ENCODE measurements around the gene DRC1. TPM values are rescaled to one million over a fixed set of nuclear protein-coding genes. Genes with fewer than 3 reads are reported as not detected.
"Not testable (repeated sequence)": the region's sequence is repeated elsewhere in the genome, so short reads cannot be mapped to it uniquely, and the experiment has no call there.

The DRC1 gene
- total and polyA plus RNA-seq, 2 donors (not counting 1 experiment from before 2014, with no cell fraction given): under 0.01 to 0.10 TPM

DNA sequence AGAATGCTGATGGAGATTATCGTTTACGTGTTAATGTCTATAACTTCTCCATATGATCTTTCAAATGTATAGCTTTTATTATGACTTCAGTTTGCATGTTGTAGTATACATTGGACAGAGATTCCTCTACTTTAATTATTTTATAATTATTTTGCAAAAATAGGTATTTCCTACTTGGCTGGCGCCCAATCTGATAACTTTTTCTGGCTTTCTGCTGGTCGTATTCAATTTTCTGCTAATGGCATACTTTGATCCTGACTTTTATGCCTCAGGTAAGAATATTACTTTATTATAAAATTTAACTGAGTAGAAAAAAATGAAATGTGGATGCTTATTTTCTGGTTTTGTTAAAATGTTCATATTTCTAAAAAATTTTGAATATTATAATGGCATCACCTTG, 37.1 kb upstream of the DRC1 start:
- TF ChIP-seq EZH2 (IDR thresholded peaks at IDR 0.05; ENCODE audit: low read length, missing control alignments): no peak
- TF ChIP-seq, protein P1, sequence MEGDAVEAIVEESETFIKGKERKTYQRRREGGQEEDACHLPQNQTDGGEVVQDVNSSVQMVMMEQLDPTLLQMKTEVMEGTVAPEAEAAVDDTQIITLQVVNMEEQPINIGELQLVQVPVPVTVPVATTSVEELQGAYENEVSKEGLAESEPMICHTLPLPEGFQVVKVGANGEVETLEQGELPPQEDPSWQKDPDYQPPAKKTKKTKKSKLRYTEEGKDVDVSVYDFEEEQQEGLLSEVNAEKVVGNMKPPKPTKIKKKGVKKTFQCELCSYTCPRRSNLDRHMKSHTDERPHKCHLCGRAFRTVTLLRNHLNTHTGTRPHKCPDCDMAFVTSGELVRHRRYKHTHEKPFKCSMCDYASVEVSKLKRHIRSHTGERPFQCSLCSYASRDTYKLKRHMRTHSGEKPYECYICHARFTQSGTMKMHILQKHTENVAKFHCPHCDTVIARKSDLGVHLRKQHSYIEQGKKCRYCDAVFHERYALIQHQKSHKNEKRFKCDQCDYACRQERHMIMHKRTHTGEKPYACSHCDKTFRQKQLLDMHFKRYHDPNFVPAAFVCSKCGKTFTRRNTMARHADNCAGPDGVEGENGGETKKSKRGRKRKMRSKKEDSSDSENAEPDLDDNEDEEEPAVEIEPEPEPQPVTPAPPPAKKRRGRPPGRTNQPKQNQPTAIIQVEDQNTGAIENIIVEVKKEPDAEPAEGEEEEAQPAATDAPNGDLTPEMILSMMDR (conservative IDR thresholded peaks at IDR 0.05 in 1 of 2, IDR thresholded peaks at IDR 0.05 in 1 of 2; ENCODE audit: low read depth in 1 of 2, low read length in 2 of 2): no peak
- Histone ChIP-seq H3K27me3 (ENCODE audit: control insufficient read depth, insufficient read depth, low read length) (no peaks in the 10 kb centered on the region), H3K27ac (ENCODE audit: insufficient read depth, low read length) (no peak overlapping the region), H3K9me3 (ENCODE audit: control insufficient read depth, insufficient read depth, low read depth, low read length) (no peaks in the 10 kb centered on the region), H3K4me1 (ENCODE audit: control insufficient read depth, extremely low read depth, insufficient read depth, low read length) (no peaks in the 10 kb centered on the region), H4K20me1 (ENCODE audit: control insufficient read depth, extremely low read depth, insufficient read depth, low read length) (no peaks in the 10 kb centered on the region), H3K4me2 (ENCODE audit: extremely low read depth, insufficient read depth, low read length) (no peak overlapping the region), H3K36me3 (ENCODE audit: control insufficient read depth, insufficient read depth, low read length) (no peaks in the 10 kb centered on the region), H2AFZ (ENCODE audit: low read length) (no peak overlapping the region), H3K9ac (ENCODE audit: insufficient read depth, low read length) (no peak overlapping the region), H3K79me2 (ENCODE audit: control insufficient read depth, insufficient read depth, low read length) (peaks cover 12% of the 10 kb centered on the region), H3K4me3 (replicated peaks in 1 of 4; ENCODE audit: control extremely low read depth in 1 of 4, insufficient read depth in 1 of 4, low read depth in 3 of 4, low read length in 4 of 4) (no peak overlapping the region)
- no peak for DNase-seq (ENCODE audit: low read depth in 2 of 2)

DNA sequence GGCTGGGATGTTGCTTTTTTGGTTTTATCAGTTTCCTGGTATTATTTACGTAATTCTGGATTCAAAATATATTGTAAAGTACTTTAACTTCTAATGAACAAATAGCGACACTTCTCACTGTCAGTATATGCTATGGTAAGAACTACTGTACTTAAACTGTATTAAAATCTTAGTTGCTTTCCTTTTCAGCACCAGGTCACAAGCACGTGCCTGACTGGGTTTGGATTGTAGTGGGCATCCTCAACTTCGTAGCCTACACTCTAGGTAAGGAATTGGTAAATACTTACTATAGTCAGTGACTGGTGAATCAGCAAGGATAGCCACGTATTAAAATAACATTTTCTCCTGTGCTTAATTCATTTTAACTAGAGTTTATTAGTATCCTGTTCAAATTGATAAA, 34.8 kb upstream of the DRC1 start:
- Histone ChIP-seq H3K79me2 (ENCODE audit: control insufficient read depth, insufficient read depth, low read length) (peaks cover 5% of the 10 kb centered on the region), H3K9ac (ENCODE audit: insufficient read depth, low read length) (no peak overlapping the region), H3K4me1 (ENCODE audit: control insufficient read depth, extremely low read depth, insufficient read depth, low read length) (no peaks in the 10 kb centered on the region), H2AFZ (ENCODE audit: low read length) (no peak overlapping the region), H4K20me1 (ENCODE audit: control insufficient read depth, extremely low read depth, insufficient read depth, low read length) (no peaks in the 10 kb centered on the region), H3K9me3 (ENCODE audit: control insufficient read depth, insufficient read depth, low read depth, low read length) (no peaks in the 10 kb centered on the region), H3K27me3 (ENCODE audit: control insufficient read depth, insufficient read depth, low read length) (no peaks in the 10 kb centered on the region), H3K4me3 (replicated peaks in 1 of 4; ENCODE audit: control extremely low read depth in 1 of 4, insufficient read depth in 1 of 4, low read depth in 3 of 4, low read length in 4 of 4) (no peak overlapping the region), H3K36me3 (ENCODE audit: control insufficient read depth, insufficient read depth, low read length) (no peaks in the 10 kb centered on the region), H3K27ac (ENCODE audit: insufficient read depth, low read length) (no peak overlapping the region), H3K4me2 (ENCODE audit: extremely low read depth, insufficient read depth, low read length) (no peak overlapping the region)
- no peak for DNase-seq (ENCODE audit: low read depth in 2 of 2)
- TF ChIP-seq, protein P1 (conservative IDR thresholded peaks at IDR 0.05 in 1 of 2, IDR thresholded peaks at IDR 0.05 in 1 of 2; ENCODE audit: low read depth in 1 of 2, low read length in 2 of 2): no peak
- TF ChIP-seq EZH2 (IDR thresholded peaks at IDR 0.05; ENCODE audit: low read length, missing control alignments): no peak

DNA sequence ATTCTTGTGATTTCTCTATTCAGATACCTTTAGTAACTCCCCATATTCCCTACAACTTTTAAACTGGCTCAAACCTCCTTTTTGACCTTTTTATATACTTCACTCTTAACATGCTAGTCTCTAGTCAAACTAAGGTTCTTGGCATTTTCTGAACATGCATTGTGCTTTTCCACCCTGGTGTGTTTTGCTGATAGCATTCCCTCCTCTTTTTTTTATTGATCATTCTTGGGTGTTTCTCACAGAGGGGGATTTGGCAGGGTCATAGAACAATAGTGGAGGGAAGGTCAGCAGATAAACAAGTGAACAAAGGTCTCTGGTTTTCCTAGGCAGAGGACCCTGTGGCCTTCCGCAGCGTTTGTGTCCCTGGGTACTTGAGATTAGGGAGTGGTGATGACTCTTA, 32.1 kb upstream of the DRC1 start:
- H4K20me1 ChIP-seq (ENCODE audit: control insufficient read depth, extremely low read depth, insufficient read depth, low read length); H3K4me1 ChIP-seq (ENCODE audit: control insufficient read depth, extremely low read depth, insufficient read depth, low read length); H3K9me3 ChIP-seq (ENCODE audit: control insufficient read depth, insufficient read depth, low read depth, low read length); H2AFZ ChIP-seq (ENCODE audit: low read length); DNase-seq (ENCODE audit: low read depth in 2 of 2); H3K9ac ChIP-seq (ENCODE audit: insufficient read depth, low read length); H3K27me3 ChIP-seq (ENCODE audit: control insufficient read depth, insufficient read depth, low read length); H3K4me3 ChIP-seq (replicated peaks in 1 of 4; ENCODE audit: control extremely low read depth in 1 of 4, insufficient read depth in 1 of 4, low read depth in 3 of 4, low read length in 4 of 4); H3K4me2 ChIP-seq (ENCODE audit: extremely low read depth, insufficient read depth, low read length); H3K36me3 ChIP-seq (ENCODE audit: control insufficient read depth, insufficient read depth, low read length); H3K27ac ChIP-seq (ENCODE audit: insufficient read depth, low read length); H3K79me2 ChIP-seq (ENCODE audit: control insufficient read depth, insufficient read depth, low read length): not testable (repeated sequence)

DNA sequence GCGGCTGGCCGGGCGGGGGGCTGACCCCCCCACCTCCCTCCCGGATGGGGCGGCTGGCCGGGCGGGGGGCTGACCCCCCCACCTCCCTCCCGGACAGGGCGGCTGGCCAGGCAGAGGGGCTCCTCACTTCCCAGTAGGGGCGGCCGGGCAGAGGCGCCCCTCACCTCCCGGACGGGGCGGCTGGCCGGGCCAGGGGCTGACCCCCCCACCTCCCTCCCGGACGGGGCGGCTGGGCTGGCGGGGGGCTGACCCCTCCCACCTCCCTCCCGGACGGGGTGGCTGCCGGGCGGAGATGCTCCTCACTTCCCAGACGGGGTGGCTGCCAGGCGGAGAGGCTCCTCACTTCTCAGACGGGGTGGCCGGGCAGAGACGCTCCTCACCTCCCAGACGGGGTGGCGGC, 30.8 kb upstream of the DRC1 start:
- not testable (repeated sequence) for H3K4me3 ChIP-seq (replicated peaks in 1 of 4; ENCODE audit: control extremely low read depth in 1 of 4, insufficient read depth in 1 of 4, low read depth in 3 of 4, low read length in 4 of 4); H3K4me1 ChIP-seq (ENCODE audit: control insufficient read depth, extremely low read depth, insufficient read depth, low read length); H3K27me3 ChIP-seq (ENCODE audit: control insufficient read depth, insufficient read depth, low read length); H2AFZ ChIP-seq (ENCODE audit: low read length); H3K27ac ChIP-seq (ENCODE audit: insufficient read depth, low read length); DNase-seq (ENCODE audit: low read depth in 2 of 2); H3K4me2 ChIP-seq (ENCODE audit: extremely low read depth, insufficient read depth, low read length); H3K9me3 ChIP-seq (ENCODE audit: control insufficient read depth, insufficient read depth, low read depth, low read length); H4K20me1 ChIP-seq (ENCODE audit: control insufficient read depth, extremely low read depth, insufficient read depth, low read length); H3K36me3 ChIP-seq (ENCODE audit: control insufficient read depth, insufficient read depth, low read length); H3K9ac ChIP-seq (ENCODE audit: insufficient read depth, low read length); H3K79me2 ChIP-seq (ENCODE audit: control insufficient read depth, insufficient read depth, low read length)
